Activated CD8-positive, alpha-beta memory T cell treated with anti-CD3 and anti-CD28 coated beads, Interleukin-2, amount 50 U/mL, for 48 hours (primary cell): ENCODE results near the gene FXYD2.
"Not testable (repeated sequence)": the region's sequence is repeated elsewhere in the genome, so short reads cannot be mapped to it uniquely, and the experiment has no call there.

ENCODE experiments used
- DNase-seq: peaks from one replicate; pipeline ENCODE4 v3.0.0-alpha.2; 2020

Gene FXYD2

GRCh38 chr11:117824571-117825537 lies at the start of gene FXYD2:
Gene FXYD2 (minus strand): TSS chr11:117824744. CDS start chr11:117824678, 66 bp downstream.
- peak; percentile 53 for DNase-seq

- no peak for DNase-seq
These were observed 49.2 kb upstream of the FXYD2 start for GRCh38 chr11:117873828-117874125.

GRCh38 chr11:117872975-117873827 lies 48.7 kb upstream of the FXYD2 start:
- no peak for DNase-seq

GRCh38 chr11:117872420-117872961 lies 47.9 kb upstream of the FXYD2 start:
- DNase-seq = no peak

- no peak for DNase-seq
These were observed 47.2 kb upstream of the FXYD2 start for GRCh38 chr11:117871784-117872183.

- DNase-seq = no peak
These were observed 46.6 kb upstream of the FXYD2 start for GRCh38 chr11:117871160-117871559.

GRCh38 chr11:117870103-117870952 lies 45.8 kb upstream of the FXYD2 start:
- no peak for DNase-seq

GRCh38 chr11:117869604-117870003 lies 45.1 kb upstream of the FXYD2 start:
- DNase-seq = no peak

- no peak for DNase-seq
These were observed 44.4 kb upstream of the FXYD2 start for GRCh38 chr11:117868815-117869561.

GRCh38 chr11:117868088-117868487 lies 43.5 kb upstream of the FXYD2 start:
- DNase-seq = no peak

- DNase-seq = no peak
These were observed 42.0 kb upstream of the FXYD2 start for GRCh38 chr11:117866526-117866925.

GRCh38 chr11:117865546-117865945 lies 41.0 kb upstream of the FXYD2 start:
- DNase-seq = not testable (repeated sequence)

GRCh38 chr11:117863383-117863782 lies 38.8 kb upstream of the FXYD2 start:
- DNase-seq = no peak

- DNase-seq = no peak
These were observed 38.2 kb upstream of the FXYD2 start for GRCh38 chr11:117862753-117863152.

- DNase-seq = peak; percentile 37
These were observed 37.6 kb upstream of the FXYD2 start for GRCh38 chr11:117862019-117862725.

GRCh38 chr11:117861151-117862018 lies 36.8 kb upstream of the FXYD2 start:
- peak; percentile 40 for DNase-seq

- no peak for DNase-seq
These were observed 35.6 kb upstream of the FXYD2 start for GRCh38 chr11:117860139-117860538.

- DNase-seq = no peak
These were observed 35.1 kb upstream of the FXYD2 start for GRCh38 chr11:117859488-117860112.

GRCh38 chr11:117859061-117859460 lies 34.5 kb upstream of the FXYD2 start:
- DNase-seq = peak; percentile 42
